Skeletal muscle satellite cell (primary cell): ENCODE data around the gene ILF3.

Source experiments
- H3K27me3 ChIP-seq: 2 replicates; pipeline ENCODE4 v1.7.0; 2013; ENCODE audit warnings: low read length; ENCODE audit not compliant: control insufficient read depth, insufficient read depth
- H3K36me3 ChIP-seq: 2 replicates; pipeline ENCODE4 v1.7.0; 2013; ENCODE audit warnings: mild to moderate bottlenecking, control low read depth, low read length; ENCODE audit not compliant: insufficient read depth
- H3K4me1 ChIP-seq: 2 replicates; pipeline ENCODE4 v1.7.0; 2013; ENCODE audit warnings: low read length; ENCODE audit not compliant: control insufficient read depth, insufficient read depth
- H3K4me2 ChIP-seq: 2 replicates; pipeline ENCODE4 v1.7.0; 2013; ENCODE audit warnings: mild to moderate bottlenecking, low read length
- H3K4me3 ChIP-seq: 2 replicates; pipeline ENCODE4 v1.7.0; 2013; ENCODE audit warnings: low read length
- H3K9ac ChIP-seq: 2 replicates; pipeline ENCODE4 v1.7.0; 2013; ENCODE audit warnings: mild to moderate bottlenecking, low read depth, low read length, moderate library complexity
- H3K9me3 ChIP-seq: replicated peaks from 2 replicates; pipeline ENCODE4 v1.7.0; 2013; ENCODE audit warnings: mild to moderate bottlenecking, control low read depth, low read length

Gene ILF3

DNA sequence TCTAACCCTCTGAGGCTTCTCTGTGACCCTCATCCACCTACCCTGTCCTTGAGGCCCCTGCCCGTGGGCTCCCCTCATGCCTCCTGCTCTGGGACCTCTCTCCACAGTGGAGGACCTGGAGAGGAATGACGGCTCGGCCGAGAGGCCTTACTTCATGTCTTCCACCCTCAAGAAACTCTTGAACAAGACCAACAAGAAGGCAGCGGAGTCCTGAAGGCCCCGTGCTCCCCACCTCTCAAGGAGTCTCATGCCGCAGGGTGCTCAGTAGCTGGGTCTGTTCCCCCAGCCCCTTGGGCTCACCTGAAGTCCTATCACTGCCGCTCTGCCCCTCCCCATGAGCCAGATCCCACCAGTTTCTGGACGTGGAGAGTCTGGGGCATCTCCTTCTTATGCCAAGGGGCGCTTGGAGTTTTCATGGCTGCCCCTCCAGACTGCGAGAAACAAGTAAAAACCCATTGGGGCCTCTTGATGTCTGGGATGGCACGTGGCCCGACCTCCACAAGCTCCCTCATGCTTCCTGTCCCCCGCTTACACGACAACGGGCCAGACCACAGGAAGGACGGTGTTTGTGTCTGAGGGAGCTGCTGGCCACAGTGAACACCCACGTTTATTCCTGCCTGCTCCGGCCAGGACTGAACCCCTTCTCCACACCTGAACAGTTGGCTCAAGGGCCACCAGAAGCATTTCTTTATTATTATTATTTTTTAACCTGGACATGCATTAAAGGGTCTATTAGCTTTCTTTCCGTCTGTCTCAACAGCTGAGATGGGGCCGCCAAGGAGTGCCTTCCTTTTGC is 10.8 kb upstream of the ILF3 start:
- H3K9ac ChIP-seq, result no peak overlapping the region
- H3K4me3 ChIP-seq, result no peak overlapping the region
- no peaks in the 10 kb centered on the region for H3K9me3 ChIP-seq
- H3K36me3 ChIP-seq, result peaks cover 32% of the 10 kb centered on the region
- H3K27me3 ChIP-seq, result no peaks in the 10 kb centered on the region
- H3K4me1 ChIP-seq, result peaks cover 4% of the 10 kb centered on the region
- no peak overlapping the region for H3K4me2 ChIP-seq

- no peaks in the 10 kb centered on the region for H3K9me3 ChIP-seq
- peaks cover 4% of the 10 kb centered on the region for H3K4me1 ChIP-seq
- peaks cover 32% of the 10 kb centered on the region for H3K36me3 ChIP-seq
- no peak overlapping the region for H3K9ac ChIP-seq
- H3K4me2 ChIP-seq, result no peak overlapping the region
- no peaks in the 10 kb centered on the region for H3K27me3 ChIP-seq
- H3K4me3 ChIP-seq, result no peak overlapping the region
Observed at GRCh38 chr19:10643968-10644259, 10.2 kb upstream of the ILF3 start.

DNA sequence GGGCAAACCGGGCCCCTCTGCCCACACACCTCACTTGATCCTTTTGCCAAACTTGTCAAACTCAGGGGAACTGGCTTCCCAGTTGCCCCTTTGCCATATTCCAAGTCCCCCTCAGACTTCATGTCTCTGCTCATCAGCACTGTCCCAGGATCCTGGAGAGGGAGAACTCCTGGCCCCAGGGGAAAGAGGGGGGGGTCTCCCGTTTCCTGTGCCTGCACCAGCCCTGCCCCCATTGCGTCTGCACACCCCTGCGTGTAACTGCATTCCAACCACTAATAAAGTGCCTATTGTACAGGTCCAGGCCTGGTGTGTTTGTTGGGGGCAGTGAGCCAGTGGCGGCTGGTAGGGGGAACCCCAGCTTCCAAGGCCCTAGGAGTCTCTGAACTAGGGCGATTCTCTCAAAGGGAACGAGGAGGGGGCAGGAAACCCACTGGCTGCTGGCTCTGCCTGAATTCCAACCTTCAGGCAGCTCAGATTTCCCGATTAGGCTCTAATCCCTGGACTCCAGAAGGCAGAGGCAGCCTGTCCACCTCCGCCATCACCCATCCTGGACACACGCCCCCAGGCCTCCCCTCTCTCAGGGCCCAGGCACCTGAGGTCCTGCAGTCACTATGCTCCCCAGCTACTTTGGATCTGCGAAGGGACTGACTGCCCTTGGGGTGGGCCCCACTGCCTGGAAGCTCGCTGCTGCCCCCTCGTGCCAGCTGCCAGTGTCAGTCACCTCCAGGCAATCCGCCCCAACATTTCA is 9.7 kb upstream of the ILF3 start:
- peaks cover 32% of the 10 kb centered on the region for H3K36me3 ChIP-seq
- no peak overlapping the region for H3K9ac ChIP-seq

GRCh38 chr19:10646456-10647159 is 7.5 kb upstream of the ILF3 start:
- H3K4me2 ChIP-seq, result no peak overlapping the region
- peaks cover 21% of the 10 kb centered on the region for H3K36me3 ChIP-seq

More for the DNA sequence above, 9.7 kb upstream of the ILF3 start:
- Histone ChIP-seq H3K4me3 (no peak overlapping the region), H3K27me3 (no peaks in the 10 kb centered on the region), H3K4me1 (peaks cover 4% of the 10 kb centered on the region), H3K9me3 (no peaks in the 10 kb centered on the region), H3K4me2 (no peak overlapping the region)

GRCh38 chr19:10648360-10648759 is 5.8 kb upstream of the ILF3 start:
- Histone ChIP-seq H3K36me3 (peaks cover 7% of the 10 kb centered on the region), H3K4me3 (no peak overlapping the region), H3K4me2 (no peak overlapping the region), H3K9ac (no peak overlapping the region), H3K27me3 (no peaks in the 10 kb centered on the region), H3K9me3 (no peaks in the 10 kb centered on the region), H3K4me1 (peaks cover 4% of the 10 kb centered on the region)

More at GRCh38 chr19:10646456-10647159, 7.5 kb upstream of the ILF3 start:
- H3K9ac ChIP-seq, result no peak overlapping the region
- H3K27me3 ChIP-seq, result no peaks in the 10 kb centered on the region
- H3K9me3 ChIP-seq, result no peaks in the 10 kb centered on the region
- H3K4me1 ChIP-seq, result peaks cover 4% of the 10 kb centered on the region
- no peak overlapping the region for H3K4me3 ChIP-seq

DNA sequence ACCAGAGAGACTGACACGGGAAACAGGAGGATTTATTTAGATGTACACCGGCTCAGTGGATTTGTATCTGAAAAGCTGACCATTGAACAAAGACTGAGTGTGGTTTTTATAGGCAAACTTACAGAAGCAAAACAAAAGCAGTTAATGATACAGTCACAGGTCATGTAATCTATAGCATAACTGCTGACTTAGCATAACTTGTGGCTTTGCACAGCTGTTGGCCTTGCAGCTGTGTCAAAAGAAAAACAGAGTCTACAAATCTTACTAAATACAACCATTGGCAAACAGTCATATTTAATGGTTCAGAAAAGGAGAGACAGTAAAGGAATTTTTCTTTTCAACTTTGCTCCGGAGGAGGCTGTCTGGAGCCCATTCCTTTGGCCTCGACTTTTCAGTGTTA is 2.3 kb upstream of the ILF3 start:
- peak overlapping the region; percentile 88 for H3K4me2 ChIP-seq
- H3K27me3 ChIP-seq, result no peaks in the 10 kb centered on the region
- no peak overlapping the region for H3K9ac ChIP-seq
- H3K9me3 ChIP-seq, result no peaks in the 10 kb centered on the region
- H3K36me3 ChIP-seq, result peaks cover 10% of the 10 kb centered on the region
- peaks cover 12% of the 10 kb centered on the region for H3K4me1 ChIP-seq
- no peak overlapping the region for H3K4me3 ChIP-seq

- H3K9me3 ChIP-seq, result no peaks in the 10 kb centered on the region
- no peaks in the 10 kb centered on the region for H3K27me3 ChIP-seq
- H3K4me3 ChIP-seq, result peak overlapping the region; percentile 95
- H3K4me1 ChIP-seq, result peaks cover 16% of the 10 kb centered on the region
- H3K9ac ChIP-seq, result peak overlapping the region; percentile 99
- peaks cover 14% of the 10 kb centered on the region for H3K36me3 ChIP-seq
- peak overlapping the region; percentile 88 for H3K4me2 ChIP-seq
Observed at GRCh38 chr19:10653482-10653731, 739 bp upstream of the ILF3 start.

GRCh38 chr19:10654610-10655456 is 687 bp downstream of the ILF3 start:
- Histone ChIP-seq H3K36me3 (peaks cover 14% of the 10 kb centered on the region), H3K4me1 (peaks cover 16% of the 10 kb centered on the region), H3K9me3 (no peaks in the 10 kb centered on the region), H3K4me3 (peak overlapping the region; percentile 90), H3K27me3 (no peaks in the 10 kb centered on the region), H3K4me2 (peak overlapping the region; percentile 97), H3K9ac (peak overlapping the region; percentile 98)

DNA sequence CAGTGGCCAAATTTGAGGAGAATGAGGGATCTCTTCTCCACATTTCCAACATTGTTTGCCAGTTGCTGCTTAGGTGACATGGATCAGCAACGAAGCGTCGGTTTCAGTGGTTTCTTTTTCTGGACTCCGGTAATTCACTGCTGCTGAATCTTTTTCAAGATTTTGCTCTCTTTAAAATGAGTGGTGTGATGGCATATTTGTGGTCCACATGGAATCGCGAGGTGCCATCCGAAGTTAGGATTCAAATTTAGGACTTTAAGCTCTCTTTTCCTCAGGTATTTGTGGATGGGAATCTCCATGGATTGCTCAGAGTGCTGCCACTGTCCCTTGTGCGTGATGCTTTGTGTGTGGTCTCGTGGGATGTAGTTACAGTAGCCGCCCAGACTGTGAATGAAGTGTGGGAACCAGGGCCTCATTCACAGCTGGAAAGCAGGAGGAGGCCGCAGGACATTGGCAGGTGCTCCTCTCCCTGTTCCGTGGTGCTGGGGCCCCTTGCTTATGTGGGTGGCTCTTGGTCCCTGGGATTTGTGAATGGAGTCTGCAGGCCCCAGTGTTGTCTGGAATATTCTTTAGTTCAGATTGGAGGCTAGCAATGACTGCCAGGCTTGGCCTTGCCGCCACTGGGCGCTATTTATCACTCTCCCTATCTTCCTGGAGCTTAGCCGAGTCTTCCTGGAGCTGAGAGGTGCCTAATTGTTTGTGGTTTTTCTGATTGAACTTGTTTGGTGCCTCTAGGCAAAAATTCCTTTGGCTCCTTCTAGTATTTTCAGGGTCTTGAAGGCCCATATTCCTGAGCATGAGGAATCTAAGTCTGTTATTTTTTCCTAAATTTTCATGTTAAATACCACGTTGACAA is 1.5 kb downstream of the ILF3 start:
- Histone ChIP-seq H3K4me3 (peak overlapping the region; percentile 90), H3K9me3 (no peaks in the 10 kb centered on the region), H3K9ac (peak overlapping the region; percentile 98), H3K27me3 (no peaks in the 10 kb centered on the region), H3K36me3 (peaks cover 19% of the 10 kb centered on the region), H3K4me2 (peak overlapping the region; percentile 97), H3K4me1 (peaks cover 16% of the 10 kb centered on the region)

DNA sequence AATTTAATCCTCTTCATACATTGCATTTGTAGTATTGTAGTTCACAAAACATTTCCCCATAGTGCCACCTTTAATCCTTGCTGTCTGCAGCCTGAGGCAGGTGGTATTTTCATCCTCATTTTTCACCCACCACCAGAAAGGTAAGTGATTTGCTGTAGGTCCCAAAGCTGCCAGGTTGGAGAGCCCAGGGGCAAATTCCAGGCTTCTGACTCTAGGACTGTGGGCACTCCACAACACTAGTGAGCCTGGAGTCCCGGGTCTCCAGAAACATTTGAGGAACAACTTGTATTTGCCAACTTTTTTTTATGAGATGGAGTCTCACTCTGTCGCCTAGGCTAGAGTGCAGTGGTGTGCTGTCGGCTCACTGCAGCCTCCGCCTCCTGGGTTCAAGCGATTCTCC is 6.2 kb downstream of the ILF3 start:
- no peak overlapping the region for H3K4me3 ChIP-seq
- H3K4me1 ChIP-seq, result peaks cover 30% of the 10 kb centered on the region
- H3K9me3 ChIP-seq, result no peaks in the 10 kb centered on the region
- H3K27me3 ChIP-seq, result no peaks in the 10 kb centered on the region
- H3K9ac ChIP-seq, result no peak overlapping the region
- no peak overlapping the region for H3K4me2 ChIP-seq
- H3K36me3 ChIP-seq, result peaks cover 20% of the 10 kb centered on the region
